Astrocyte of the spinal cord (primary cell): ENCODE results near the gene ICE2.

Experiments used
- DNase-seq: peaks from one replicate; pipeline ENCODE4 v3.0.0; 2011; ENCODE audit warnings: low read depth, low spot score
- H3K4me3 ChIP-seq: 2 replicates; pipeline ENCODE4 v1.5.1; 2011; ENCODE audit warnings: low read depth, mild to moderate bottlenecking, low read length, moderate library complexity
- CTCF ChIP-seq: IDR thresholded peaks from 2 replicates; pipeline ENCODE4 v1.5.1; 2012; ENCODE audit warnings: low read depth, mild to moderate bottlenecking, low read length, inconsistent platforms
- in situ Hi-C: cut with HindIII; loops from 2 replicates; pipeline ENCODE4 v1.10.0; 2017; ENCODE audit warnings: low sequenced_read_pairs

The ICE2 gene

DNA sequence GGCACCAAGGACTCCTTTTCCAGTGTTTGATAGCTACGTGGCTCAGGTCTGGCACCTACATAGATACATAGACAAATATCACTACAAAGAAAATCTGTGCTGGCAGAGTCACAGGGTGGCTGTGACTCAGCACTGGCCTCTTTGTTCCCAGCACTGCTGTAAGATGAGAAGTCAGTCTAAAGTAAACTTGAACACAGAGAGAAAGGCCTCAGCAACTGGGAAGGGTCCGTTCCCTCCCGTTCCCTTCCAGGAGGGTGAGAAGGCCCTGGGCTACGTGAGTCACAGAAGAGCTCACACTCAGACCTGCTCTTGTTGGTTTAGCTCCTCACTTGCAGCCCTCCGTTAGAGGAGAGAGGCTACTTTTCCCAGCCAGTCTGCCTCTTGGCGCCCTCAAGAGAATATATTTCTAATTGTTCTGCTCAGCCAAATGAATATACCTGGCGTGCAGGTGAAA lies 104.3 kb downstream of the ICE2 start:
- in situ Hi-C loops, result no loop called here
- H3K4me3 ChIP-seq, result no peak overlapping the region
- DNase-seq, result peak; percentile 99
- no peak for TF ChIP-seq CTCF

- no peak for TF ChIP-seq CTCF
- in situ Hi-C loops, result no loop called here
These were observed 104.7 kb downstream of the ICE2 start for GRCh38 chr15:60374209-60374608.

GRCh38 chr15:60373745-60374144 lies 105.2 kb downstream of the ICE2 start:
- DNase-seq, result no peak
- H3K4me3 ChIP-seq, result no peak overlapping the region

More at GRCh38 chr15:60374209-60374608, 104.7 kb downstream of the ICE2 start:
- no peak for DNase-seq
- no peak overlapping the region for H3K4me3 ChIP-seq

GRCh38 chr15:60373327-60373726 lies 105.6 kb downstream of the ICE2 start:
- in situ Hi-C loops, result no loop called here
- no peak overlapping the region for H3K4me3 ChIP-seq
- no peak for DNase-seq
- no peak for TF ChIP-seq CTCF

More at GRCh38 chr15:60373745-60374144, 105.2 kb downstream of the ICE2 start:
- in situ Hi-C loops, result no loop called here
- TF ChIP-seq CTCF, result no peak

GRCh38 chr15:60372756-60373155 lies 106.2 kb downstream of the ICE2 start:
- no peak overlapping the region for H3K4me3 ChIP-seq
- no peak for DNase-seq
- no peak for TF ChIP-seq CTCF
- in situ Hi-C loops, result no loop called here

GRCh38 chr15:60372227-60372626 lies 106.7 kb downstream of the ICE2 start:
- no peak for TF ChIP-seq CTCF
- no peak overlapping the region for H3K4me3 ChIP-seq
- DNase-seq, result no peak
- in situ Hi-C loops, result no loop called here
